ENCODE results near the gene SEMA3B.

DNA sequence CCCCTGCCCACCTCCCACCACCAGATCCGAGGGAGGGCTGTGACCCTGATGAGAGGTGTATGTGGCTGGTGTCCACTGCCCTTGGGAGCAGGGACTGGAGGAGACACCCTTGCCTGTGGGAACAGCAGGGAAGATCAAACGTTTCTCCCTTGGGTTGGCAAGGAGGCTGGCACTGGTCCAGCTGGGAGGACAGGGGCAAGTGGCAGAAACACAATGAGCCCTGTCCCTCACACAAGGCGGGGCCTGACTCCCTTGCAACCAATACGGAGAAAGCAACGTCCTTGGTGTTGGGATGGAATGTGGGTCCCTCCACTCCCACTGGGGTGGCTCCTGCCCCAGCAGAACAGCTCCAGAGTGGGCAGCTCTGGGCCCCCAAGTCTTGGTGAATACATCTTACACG is 48.4 kb downstream of the SEMA3B start:
- TF ChIP-seq POLR2A (IDR thresholded peaks at IDR 0.05): no peak
- TF ChIP-seq CTCF (IDR thresholded peaks at IDR 0.05): no peak

Measured in breast epithelium (tissue), 3 donors.